ENCODE data around the gene ZGPAT. TPM values are rescaled to one million over a fixed set of nuclear protein-coding genes. Genes with fewer than 3 reads are reported as not detected.

ZGPAT gene
- total and polyA plus RNA-seq, 9 of the 15 experiments (the other 6 are each of a cell fraction or from before 2014, with no cell fraction given): 0.14 to 26.6 (median 7.4) TPM

- TF ChIP-seq E2F1 (CRISPR knock-in tag; IDR thresholded peaks at IDR 0.05) (no peak), DIDO1 (tag; IDR thresholded peaks at IDR 0.05; ENCODE audit: low read depth) (no peak), ZFP1 (CRISPR knock-in tag; IDR thresholded peaks at IDR 0.05) (no peak), TAF15 (IDR thresholded peaks at IDR 0.05; ENCODE audit: low read depth, low read length) (peak; percentile 85; the same call in 1 of the 2 replicates), RNF2 (IDR thresholded peaks at IDR 0.05) (no peak), ARNT (IDR thresholded peaks at IDR 0.05) (no peak), COPS2 (conservative IDR thresholded peaks at IDR 0.05) (no peak), MXI1 (IDR thresholded peaks at IDR 0.05; ENCODE audit: low read depth, low read length) (no peak), ZNF174 (CRISPR knock-in tag; IDR thresholded peaks at IDR 0.05) (no peak), POLR2A (conservative IDR thresholded peaks at IDR 0.05) (peak; percentile 67), POLR2G (IDR thresholded peaks at IDR 0.05; ENCODE audit: low read depth, low read length) (peak; percentile 6), SLC30A9 (CRISPR knock-in tag; IDR thresholded peaks at IDR 0.05) (no peak), GATAD2B (IDR thresholded peaks at IDR 0.05; ENCODE audit: borderline replicate concordance) (no peak), ZNF75A (CRISPR knock-in tag; IDR thresholded peaks at IDR 0.05) (no peak), SUPT5H (IDR thresholded peaks at IDR 0.05) (0 out of 2 replicates have a peak, but pooled peaks have one; percentile 47), MYC (IDR thresholded peaks at IDR 0.05; ENCODE audit: low read depth, low read length) (no peak), MYC (CRISPR knock-in tag; IDR thresholded peaks at IDR 0.05; ENCODE audit: borderline replicate concordance, low read depth) (no peak), POLR2AphosphoS5 (IDR thresholded peaks at IDR 0.05; ENCODE audit: control insufficient read depth, insufficient read depth, low read depth, low read length) (no peak), HNRNPUL1 (IDR thresholded peaks at IDR 0.05; ENCODE audit: low read length) (peak; percentile 59; the same call in 1 of the 2 replicates), TFAM (CRISPR knock-in tag; conservative IDR thresholded peaks at IDR 0.05) (no peak), ZNF408 (CRISPR knock-in tag; IDR thresholded peaks at IDR 0.05; ENCODE audit: low read depth) (no peak), PYGO2 (tag; IDR thresholded peaks at IDR 0.05) (no peak), SPI1 (IDR thresholded peaks at IDR 0.05; ENCODE audit: borderline replicate concordance, low read depth, low read length) (no peak), ZNF282 (CRISPR knock-in tag; IDR thresholded peaks at IDR 0.05) (no peak), NFIC (IDR thresholded peaks at IDR 0.05) (peak; percentile 71), CHD2 (IDR thresholded peaks at IDR 0.05; ENCODE audit: low read depth, low read length) (0 out of 2 replicates have a peak, but pooled peaks have one; percentile 7), SIN3A (IDR thresholded peaks at IDR 0.05; ENCODE audit: borderline replicate concordance in 2 of 2, control insufficient read depth in 1 of 2, low read depth in 2 of 2, low read length in 2 of 2) (no peak), POLR3G (IDR thresholded peaks at IDR 0.05; ENCODE audit: extremely low read depth, insufficient read length, insufficient replicate concordance) (no peak), ZNF143 (CRISPR knock-in tag; IDR thresholded peaks at IDR 0.05) (no peak), MLLT1 (IDR thresholded peaks at IDR 0.05) (no peak)
These were observed 10.4 kb upstream of the ZGPAT start (continued) for GRCh38 chr20:63697357-63697867.
